HG03095 (cell line): ENCODE measurements around the gene RSPH1.

Experiments used
- ATAC-seq: cut with Tn5 transposase; IDR thresholded peaks from one replicate; pipeline ENCODE4 v1.9.1; 2021; ENCODE audit warnings: moderate library complexity; ENCODE audit not compliant: unreplicated experiment

The RSPH1 gene

DNA sequence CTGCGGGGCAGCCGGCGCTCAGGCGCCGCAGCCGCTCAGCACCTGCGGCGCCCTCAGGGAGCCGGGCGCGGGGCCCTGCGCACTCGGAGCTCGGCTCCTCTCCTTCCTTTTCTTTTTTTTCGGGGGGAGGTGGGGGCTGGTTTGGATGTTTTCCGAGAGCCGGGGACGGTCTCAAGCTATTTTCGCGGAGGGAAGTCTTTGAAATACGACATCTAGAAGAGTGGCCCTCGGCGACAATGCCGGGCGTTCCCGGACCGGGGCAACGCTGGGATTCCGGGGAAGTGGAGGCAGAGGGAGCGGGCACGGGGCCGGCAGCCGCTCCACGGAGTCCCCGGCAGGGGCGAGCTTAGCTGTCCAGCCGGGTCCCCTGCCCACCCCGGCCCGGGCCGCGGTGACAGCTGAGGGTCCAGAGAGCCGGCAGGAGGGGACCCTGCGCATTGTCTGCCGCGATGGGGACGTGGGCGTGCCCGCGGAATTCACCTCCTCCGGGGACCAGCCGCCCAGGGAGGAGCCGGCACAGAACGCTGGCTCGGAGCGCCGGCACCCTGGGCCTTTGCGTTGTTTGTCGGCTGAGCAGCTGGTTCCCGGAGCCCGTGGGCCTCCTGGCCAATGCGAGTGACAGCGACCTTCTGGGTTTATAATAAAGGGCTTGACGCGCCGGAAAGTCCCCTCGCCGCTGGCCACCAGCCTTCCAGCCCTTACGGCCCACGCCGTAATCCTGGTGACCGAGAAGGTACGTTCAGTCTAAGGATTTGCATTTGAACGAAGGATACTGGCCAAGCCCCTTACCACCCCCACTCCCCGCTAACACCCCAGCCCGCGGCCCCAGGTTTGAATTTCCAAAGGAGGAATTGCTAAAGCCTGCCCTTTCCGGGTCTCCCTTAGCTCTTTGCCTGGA, 18.2 kb upstream of the RSPH1 start:
- ATAC-seq, result peak; percentile 46

DNA sequence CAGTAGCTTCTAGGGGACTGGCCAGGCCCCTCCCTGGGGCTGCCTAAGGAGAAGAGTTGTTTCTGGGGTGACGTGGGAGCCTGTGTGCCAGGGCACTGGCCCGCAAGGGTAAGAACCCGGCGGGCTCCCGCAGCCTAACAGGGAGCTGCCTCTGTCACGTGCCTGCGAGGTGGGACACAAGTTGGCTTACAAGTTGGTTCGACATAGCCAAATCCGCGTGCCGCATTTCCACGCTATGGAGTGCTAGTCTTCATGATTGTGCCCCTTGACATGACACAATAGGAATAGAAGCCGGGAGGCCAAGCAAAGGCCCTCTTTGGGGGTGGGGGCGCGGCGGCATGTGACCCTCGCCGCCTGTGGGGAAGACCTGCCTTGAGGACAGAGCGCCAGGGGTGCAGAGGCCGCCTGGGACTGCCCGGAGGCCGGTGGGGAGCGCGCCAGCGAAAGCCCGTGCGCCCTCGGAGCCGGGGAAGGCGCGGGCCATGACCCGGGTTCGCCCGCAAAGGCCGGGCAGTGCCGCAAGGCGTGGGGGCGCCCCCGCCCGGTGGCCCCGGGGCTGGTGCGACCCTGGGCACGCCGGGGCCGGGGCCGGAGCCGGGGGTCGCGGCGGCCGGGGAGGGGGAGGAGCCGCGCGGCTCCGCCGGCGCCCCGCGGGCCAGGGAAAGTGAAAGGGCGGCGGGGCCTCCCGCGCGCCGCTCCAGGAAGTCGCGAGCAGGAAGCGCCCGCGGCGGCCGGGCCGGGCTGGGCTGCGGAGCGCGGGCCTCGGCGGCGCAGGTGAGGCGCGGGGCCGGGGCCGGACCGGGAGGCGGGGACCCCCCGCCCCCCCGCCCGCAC, 17.3 kb upstream of the RSPH1 start, which contains the start of gene SLC37A1:
Gene SLC37A1, plus strand, starts transcription at position 702 of the 834 bp plus-strand sequence. CDS start 4,603 bp downstream, outside the sequence.
- ATAC-seq, result peak; percentile 39

DNA sequence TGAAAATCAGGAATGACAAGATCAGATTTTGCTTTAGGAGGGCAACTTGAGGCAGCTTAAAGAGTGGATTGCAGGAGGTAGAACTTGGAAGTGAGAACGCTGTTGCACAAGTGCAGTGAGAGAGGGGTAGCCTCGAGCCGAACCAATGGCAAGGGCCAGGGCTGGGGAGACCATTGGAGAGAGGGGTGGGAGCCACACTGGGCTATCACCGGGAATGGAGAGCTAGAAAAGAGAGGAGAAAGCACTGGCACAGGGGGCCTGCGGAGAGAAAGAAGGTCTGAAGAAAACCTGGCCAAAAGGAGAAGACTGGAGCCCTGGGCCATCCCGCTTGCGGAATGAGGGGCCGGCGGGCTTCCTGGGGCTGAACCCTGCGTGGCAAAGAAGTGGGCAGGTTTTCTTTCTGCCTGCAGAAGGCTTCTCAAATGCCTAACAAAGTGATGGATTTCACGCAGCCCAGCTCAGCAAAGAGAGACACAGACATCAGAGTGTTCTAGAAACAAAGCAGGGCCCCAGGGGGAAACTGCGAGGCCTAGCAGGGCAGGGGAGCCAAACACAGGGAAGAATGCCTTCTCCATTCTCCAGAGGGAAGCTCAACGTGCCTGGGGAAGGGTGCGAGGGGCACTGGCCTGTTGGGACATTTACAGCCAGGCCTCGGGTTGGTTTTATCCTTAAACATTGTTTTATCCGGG, 16.5 kb upstream of the RSPH1 start:
- no peak for ATAC-seq

DNA sequence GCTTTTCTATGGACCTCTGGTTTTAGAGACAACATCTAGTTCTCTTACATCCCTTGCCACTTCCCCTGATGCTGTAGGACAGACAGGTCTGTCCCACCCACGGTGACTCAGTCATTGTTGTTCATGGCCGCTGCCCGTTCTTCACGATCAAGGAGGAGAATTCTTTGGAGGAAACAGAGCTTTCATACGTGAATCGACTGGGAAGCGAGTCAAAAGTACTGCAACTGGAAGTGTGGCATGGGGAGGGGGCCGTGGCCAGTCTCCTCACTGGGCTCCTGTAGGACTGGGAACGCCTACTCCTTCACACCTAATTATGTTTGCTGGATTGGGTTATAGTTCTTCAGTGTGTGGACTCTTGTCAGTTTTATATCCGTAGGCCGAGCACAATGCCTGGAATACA, 13.2 kb upstream of the RSPH1 start:
- no peak for ATAC-seq

DNA sequence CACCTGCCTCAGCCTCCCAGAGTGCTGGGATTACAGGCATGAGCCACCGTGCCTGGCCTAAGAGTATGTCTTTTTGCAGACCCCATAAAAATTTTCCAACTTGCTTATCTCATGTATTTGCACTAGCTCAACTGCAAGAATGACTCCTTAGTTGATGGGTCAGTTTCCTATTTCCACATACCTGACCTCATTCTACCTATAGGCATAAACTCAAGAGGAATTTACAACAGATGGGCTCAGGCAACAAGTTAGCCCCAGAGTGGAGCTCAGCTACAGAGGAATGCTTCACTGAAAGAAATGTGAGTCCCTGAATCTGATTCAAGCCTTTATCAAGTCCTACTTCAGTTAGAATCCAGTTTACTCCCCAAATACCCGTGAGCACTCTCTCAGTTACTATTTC, 12.3 kb upstream of the RSPH1 start:
- ATAC-seq, result no peak

DNA sequence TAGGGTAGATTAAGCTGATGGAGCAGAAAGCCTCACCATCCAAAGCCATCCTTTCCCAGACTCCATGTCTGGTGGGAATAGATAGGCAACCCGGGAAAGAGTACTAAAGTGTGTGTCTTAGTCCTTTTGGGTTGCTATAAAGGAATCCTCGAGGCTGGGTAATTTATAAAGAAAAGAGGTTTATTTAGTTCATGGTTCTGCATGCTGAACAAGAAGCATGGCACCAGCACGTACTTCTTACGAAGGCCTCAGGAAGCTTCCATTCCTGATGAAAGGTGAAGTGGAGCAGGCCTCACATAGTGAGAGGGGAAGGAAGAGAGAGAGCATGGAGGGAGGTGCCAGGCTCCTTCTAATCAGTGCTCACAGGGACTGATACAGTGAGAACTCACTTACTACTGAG, 11.4 kb upstream of the RSPH1 start:
- no peak for ATAC-seq

DNA sequence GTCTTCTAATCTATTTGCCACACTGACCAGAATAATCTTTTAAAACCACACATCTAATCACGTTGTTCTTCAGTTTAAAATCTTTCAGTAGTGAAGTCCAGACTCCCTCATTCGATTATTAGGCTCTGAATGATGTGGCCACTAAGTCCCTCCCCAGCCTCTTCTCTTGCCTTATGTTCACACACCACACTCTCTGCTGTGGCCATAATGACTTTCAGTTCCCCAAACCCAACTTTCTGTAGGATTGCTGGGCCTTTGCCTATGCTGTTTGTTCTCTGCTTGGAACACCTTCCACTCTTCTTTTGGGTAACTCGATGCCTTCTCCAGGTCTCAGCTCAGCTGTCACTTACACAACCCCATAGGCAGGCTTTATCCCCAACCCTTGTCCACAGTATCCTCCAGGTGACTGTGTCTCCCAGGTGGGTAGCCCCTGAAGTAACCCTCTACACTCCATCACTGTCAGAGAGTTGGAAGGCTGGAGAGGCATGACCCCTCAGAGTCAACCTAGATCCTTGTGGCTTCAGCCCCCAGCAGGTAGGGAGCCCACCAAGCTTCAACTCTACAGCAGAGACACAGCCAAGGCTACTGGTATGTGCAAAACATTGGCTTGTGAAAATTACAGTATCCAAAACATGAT, 9.2 kb upstream of the RSPH1 start:
- ATAC-seq, result peak; percentile 83

DNA sequence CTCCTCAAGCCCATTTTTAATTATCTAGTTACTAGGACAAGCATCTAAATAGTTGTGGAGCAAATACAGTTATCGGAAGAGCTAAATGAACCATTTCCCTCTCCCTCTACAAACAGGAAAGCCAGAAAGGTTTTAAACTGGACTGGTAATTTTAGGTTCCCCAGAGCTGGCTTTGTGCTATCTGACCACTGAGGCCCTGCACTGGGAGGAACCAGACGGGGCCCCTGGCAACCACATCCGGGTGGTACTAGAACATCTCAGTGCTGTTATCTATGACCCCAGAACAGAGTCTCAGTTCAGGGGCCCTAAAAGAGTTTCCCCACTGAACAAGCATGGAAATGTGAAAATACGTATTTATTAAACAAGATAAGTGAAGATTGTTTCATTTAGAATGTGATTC, 7.7 kb upstream of the RSPH1 start:
- ATAC-seq, result no peak

DNA sequence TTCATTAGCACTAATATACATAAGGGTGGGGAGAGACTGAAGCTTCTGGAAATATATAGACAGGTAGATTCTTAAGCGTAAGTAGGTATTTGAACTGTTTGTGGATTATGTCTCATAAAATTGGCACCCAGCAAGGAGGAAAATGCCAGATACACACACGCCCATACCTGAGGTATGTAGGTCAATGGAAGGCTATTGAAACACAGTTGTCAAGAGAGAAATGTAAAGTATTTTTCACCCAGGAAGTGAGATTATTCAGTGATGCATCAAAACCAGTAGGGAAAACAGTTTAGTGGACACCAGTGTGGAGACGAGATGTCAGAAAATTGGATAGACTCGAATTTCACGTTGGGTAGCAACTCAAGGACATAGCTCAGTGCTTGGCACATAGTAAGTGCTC, 4.7 kb upstream of the RSPH1 start:
- no peak for ATAC-seq

DNA sequence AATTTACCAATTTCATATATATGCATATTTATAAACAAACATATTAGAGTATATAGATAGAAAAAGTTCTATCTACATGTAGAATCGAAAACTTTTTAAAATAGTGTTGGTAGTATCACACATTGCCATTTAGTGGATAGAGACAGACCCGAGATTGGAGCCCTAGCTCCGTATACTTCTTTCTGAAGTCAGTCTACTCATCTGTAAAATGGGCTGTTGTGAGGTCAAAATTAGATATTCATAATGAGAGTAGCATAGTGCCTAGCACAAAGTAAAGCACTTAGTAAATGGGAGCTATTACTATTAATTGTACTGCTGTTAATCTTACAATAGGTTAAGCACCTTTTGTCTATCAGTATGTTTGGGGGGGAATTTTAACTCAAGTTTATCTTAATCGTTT, 4.2 kb upstream of the RSPH1 start:
- no peak for ATAC-seq

DNA sequence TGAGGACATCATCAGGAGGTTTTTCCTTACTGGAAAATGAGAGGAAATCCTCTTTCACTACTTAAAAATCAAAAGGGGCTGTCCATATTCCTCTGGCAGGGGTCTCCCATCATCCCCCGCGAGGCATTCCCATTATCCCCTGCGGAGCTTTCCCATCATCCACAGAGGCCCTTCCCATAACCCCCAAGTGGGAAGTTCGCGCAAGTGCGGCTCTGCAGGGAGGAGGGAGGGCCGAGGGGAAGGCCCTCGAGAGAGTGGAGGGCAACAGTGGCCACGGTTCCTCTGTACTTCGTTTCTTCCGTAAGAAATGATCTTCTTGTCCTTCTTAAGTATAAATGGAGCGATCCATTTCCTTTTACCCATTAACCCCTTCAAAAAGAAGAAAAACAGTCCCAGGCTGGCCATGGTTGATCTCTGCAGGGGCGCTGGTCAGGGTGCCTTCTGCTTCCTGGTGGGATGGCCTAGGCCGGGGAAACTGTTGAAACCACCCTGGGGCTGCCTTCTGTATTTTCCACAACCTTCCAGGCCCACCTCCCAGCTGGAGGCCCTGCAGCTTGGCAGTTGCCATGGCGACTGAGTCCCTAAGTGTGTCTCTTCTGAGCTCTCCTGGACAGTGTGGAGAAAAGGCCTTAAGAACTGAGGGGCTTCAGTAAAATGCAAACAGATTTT, 3.6 kb upstream of the RSPH1 start:
- no peak for ATAC-seq

DNA sequence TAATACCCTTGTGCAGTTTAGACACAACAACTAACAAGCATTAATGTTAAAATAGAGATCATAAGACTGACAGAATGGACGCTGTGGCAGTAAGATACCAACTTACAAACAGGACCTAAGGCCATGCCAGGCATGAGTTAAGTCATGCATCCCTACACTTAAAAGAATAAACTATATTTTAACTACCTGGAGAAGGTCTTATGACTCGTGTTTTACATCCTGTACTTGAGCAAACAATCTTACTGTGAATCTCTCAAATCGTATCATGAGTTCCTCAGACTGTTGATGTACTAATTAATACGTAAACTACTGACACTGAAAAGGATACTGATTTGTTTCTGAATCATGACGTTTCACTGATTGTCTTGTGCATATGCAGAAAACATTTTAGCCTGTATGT, 2.0 kb upstream of the RSPH1 start:
- ATAC-seq, result no peak

DNA sequence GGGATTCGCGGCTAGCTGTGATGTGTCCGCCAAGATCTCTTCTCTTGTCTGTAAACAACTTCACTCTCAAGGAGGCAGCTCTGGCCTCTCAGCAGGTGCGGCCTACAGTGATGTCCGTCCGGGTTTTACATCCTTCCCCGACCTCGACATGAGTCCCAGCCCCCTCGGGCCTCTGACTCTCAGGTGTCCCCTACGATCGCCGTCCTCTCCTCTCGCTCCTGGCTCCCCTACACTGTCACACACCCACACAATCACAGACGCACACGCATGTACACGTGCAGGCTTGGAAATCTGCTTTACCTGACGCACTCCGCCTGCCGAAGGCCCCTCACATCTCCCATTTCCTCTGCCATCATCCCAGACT, 797 bp upstream of the RSPH1 start:
- ATAC-seq, result no peak

DNA sequence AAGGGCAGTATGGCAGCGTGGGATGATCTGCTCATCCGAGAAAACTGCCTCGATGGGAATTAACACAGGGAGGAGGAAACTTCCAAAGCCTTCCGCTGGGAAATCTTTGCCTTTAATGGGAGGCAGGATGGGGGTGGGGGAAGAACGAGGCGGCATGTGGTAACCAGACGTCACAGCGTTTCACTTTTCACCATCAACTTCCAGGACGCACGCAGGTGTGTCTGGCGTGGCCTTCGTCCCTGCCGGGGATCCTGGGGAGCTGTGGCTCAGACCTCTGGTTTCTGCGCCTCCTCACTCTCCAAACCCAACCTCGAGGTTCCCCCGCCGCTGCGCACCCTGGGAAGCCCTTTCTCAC, 282 bp downstream of the RSPH1 start:
- ATAC-seq, result peak; percentile 3

DNA sequence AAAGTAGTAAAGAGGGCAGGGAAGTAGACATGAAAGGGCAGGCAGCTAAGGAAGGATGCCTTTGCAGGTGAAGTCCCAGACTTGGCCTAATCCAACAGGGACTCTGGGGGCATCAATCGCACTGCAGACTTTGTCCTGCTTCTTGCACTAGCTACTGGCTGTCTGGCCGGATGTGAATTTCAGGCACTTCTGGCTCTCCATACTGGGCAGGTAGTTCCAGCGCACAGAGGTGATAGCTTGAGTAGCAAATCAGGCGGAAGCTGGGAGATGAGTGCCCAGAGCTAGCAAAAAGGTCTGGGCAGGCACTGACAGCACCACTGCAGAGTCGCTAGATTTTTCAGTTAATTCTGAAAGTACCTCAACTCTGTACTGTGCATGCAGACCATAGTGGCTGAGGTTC, 997 bp downstream of the RSPH1 start:
- no peak for ATAC-seq

DNA sequence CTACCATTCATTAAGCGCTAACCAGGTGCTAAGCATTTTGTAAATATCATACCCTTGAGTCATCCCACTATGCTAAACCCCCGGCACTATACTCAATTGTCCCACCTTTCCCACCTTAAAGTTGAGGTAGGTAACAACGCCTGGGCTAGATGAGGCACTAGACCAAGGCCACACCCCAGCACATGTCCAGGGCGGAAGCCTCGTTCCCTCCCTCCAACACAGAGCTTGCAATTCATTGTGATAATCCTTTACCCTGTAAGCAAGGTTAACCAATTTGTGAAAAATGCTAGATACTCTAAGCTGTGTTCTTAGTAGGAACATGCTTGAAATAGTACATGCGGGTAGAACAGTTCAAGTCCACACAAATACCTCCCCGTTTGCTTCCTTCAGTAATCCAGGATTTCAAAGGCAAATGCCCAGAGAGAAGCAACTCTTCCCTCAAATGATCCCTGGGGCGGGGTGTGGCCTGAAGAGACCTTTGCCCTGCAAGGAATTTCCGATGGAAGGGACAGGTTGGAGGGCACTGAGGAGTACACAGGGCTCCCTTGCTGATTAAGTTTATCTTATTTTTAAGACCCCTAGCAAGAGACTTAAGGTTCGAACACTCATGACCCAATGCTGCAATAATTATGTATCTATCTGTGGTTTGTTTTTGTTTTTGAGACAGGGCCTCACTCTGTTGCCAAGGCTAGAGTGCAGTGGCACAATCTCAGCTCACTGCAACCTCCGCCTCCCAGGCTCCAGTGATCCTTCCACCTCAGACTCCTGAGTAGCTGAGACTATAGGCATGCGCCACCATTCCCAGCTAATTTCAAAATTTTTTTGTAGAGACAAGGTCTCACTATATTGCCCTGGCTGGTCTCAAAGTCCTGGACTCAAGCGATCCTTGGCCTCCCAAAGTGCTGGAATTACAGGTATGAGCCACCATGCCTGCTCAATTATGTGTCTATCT, 2.6 kb downstream of the RSPH1 start:
- no peak for ATAC-seq

DNA sequence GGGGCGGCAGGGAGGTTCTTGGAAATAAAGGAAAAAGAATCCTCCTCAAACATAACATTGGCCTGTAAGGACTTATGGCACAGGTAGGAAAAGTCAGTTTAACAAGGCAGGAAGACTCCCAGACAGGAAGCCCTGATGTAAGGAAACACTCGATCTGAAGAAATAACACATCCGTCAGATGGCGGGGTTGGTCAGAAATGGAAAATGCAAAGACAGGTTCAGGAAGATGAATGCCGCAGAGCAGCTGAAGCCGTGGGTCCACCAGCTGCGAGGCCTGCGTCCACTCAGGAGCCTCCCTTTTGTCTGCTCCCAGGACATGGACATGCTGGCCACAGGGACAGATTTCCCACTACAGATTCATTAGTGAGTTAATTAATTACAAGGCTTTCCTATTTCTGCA, 3.8 kb downstream of the RSPH1 start:
- no peak for ATAC-seq

DNA sequence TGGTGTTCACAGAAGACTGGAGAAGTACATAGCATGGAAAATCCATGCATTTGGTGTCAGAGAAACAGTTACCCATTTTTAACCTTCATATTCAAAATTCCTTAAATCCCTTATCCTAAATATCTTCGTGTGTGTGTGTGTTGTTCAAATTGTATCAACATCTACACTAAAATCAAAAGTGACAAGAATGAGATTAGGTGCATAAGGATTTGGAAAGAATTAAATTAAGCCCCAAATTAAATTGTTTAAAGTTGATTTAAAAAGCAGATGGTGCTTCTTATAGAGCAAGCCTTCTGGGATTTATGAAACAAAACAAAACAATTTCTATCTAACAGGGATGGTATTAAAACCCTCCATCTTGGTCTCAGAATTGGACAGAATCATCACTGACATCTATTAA, 4.7 kb downstream of the RSPH1 start:
- no peak for ATAC-seq

DNA sequence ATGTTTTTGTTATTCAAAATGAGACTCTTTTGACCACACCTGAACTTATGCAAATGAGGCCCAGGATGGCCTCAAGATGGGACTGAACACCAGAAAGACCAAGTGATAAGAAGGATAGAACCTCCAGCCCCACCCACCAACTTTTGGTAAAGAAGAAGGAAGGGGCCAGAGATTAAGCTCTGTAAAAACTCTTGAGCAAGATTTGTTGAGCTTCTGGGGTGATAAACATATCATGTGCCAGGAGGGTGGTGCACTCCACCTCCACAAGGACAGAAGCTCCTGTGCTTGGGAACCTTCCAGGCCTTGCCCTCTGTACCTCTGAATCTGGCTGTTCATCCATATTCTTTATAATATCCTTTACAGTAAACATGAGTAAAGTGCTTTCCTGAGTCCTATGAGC, 5.3 kb downstream of the RSPH1 start:
- no peak for ATAC-seq
